BE2C (cell line): ENCODE measurements around the gene ELK1.

Experiments
- DNase-seq: peaks from one replicate; pipeline ENCODE4 v3.0.0-alpha.2; 2020
- H3K27me3 ChIP-seq: fragments of 250-450 bp; sonication (Bioruptor Pico); 2 replicates; pipeline ENCODE4 v1.5.1; 2020; ENCODE audit warnings: mild to moderate bottlenecking
- H3K36me3 ChIP-seq: fragments of 250-450 bp; sonication (Bioruptor Pico); 2 replicates; pipeline ENCODE4 v1.5.1; 2020; ENCODE audit warnings: mild to moderate bottlenecking
- H3K4me1 ChIP-seq: fragments of 250-450 bp; sonication (Bioruptor Pico); 2 replicates; pipeline ENCODE4 v1.5.1; 2020
- H3K4me3 ChIP-seq: 2 replicates; pipeline ENCODE4 v1.5.1; 2011; ENCODE audit warnings: low read depth, low read length
- H3K9me3 ChIP-seq: fragments of 250-450 bp; sonication (Bioruptor Pico); 2 replicates; pipeline ENCODE4 v1.5.1; 2020
- CTCF ChIP-seq: IDR thresholded peaks from 2 replicates; pipeline ENCODE4 v1.5.1; 2012; ENCODE audit warnings: mild to moderate bottlenecking, low read depth, low read length

The ELK1 gene

DNA sequence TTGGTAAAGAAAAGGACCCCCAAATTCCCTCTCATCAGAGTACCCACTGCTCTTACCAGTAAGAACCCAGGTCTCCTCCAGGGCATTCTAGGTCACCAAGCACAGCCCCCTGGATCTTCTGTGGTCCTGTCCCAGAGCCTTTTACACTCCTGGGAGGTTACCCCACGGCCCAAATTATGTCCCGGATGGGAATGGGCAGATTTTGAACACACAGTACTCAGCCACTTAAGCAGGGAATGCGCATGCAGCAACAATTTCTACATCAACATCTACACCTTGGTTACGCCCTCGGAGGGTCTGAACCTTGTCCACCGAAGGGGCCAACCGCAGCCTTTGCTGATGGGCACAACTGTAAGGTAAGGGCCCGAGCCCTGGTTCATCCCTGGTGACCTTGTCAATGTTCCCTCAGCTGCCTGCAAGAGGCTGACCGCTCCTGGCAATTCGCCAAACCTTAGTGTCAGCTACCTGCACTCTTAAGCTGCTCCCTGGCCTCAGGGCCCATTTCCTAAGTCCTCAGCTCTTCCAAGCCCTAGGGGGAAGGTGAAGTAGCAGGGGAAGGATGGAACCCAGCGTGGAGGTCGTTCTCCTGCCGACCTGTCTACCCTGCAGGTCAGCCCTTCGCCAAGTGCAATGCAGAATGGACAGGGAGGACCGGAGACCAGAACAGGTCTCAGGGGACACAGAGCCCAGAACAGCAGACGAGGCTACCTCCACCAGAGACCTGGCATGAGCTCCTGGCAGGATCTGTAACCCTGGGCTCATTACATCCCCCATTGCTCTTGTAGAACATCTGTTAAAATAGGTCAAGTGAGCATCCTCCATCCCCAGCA, 62.2 kb downstream of the ELK1 start:
- Histone ChIP-seq H3K4me3 (no peak overlapping the region), H3K4me1 (no peaks in the 10 kb centered on the region), H3K9me3 (no peaks in the 10 kb centered on the region), H3K27me3 (no peaks in the 10 kb centered on the region), H3K36me3 (no peaks in the 10 kb centered on the region)
- TF ChIP-seq CTCF = no peak
- DNase-seq = no peak

- TF ChIP-seq CTCF = no peak
- no peak for DNase-seq
- no peak overlapping the region for H3K4me3 ChIP-seq
- no peaks in the 10 kb centered on the region for H3K27me3 ChIP-seq
- H3K36me3 ChIP-seq = no peaks in the 10 kb centered on the region
- no peaks in the 10 kb centered on the region for H3K4me1 ChIP-seq
- no peaks in the 10 kb centered on the region for H3K9me3 ChIP-seq
These were observed 63.1 kb downstream of the ELK1 start for GRCh38 chrX:47587091-47587891.

DNA sequence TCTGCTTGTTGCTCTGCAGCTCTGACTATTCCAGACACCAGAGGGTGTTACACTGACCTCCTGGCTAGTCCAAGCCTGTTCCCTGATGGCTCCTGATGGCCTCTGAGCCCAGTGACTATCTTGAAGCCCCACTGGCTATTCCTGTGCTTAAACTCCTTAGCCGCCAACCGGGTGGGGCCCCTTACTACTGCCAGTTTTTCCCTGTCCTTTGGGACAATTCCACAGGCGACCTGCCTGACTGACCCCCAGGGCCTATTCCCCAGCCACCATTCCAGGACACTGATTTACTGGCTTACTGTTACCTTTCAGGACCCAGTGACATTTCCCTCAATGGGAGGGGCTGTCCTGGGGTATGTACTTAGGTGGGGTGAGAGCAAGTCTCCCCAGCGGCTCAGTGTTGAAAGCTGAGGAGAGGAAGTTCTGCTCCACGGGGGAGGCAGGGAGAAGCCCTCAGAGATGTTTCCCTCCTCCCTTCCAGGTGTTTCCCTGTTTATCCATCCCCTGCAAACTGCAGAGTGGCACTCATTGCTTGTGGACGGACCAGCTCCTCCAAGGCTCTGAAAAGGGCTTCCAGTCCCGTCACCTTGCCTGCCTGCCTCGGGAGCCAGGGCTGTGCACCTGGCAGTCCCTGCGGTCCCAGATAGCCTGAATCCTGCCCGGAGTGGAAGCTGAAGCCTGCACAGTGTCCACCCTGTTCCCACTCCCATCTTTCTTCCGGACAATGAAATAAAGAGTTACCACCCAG, 64.1 kb downstream of the ELK1 start:
- H3K36me3 ChIP-seq = no peaks in the 10 kb centered on the region
- no peaks in the 10 kb centered on the region for H3K27me3 ChIP-seq
- no peak for TF ChIP-seq CTCF
- H3K9me3 ChIP-seq = no peaks in the 10 kb centered on the region
- no peaks in the 10 kb centered on the region for H3K4me1 ChIP-seq
- DNase-seq = no peak
- H3K4me3 ChIP-seq = no peak overlapping the region
